ENCODE results near the gene DEDD2.
A peak's percentile ranks its signal among the peaks of the same experiment; 100 is the strongest.

The DEDD2 gene

GRCh38 chr19:42151782-42152684 is 65.4 kb downstream of the DEDD2 start:
- DNase-seq: no peak
- peaks cover 32 to 42% of the 10 kb centered on the region in 2 donors for H3K4me1 Mint-ChIP-seq
- no peak overlapping the region for H3K27ac Mint-ChIP-seq
- no peak overlapping the region for H3K4me3 Mint-ChIP-seq
- H3K27me3 Mint-ChIP-seq: no peaks in the 10 kb centered on the region
- H3K36me3 Mint-ChIP-seq: no peaks in the 10 kb centered on the region
- no peaks in the 10 kb centered on the region for H3K9me3 Mint-ChIP-seq
- no peak for ATAC-seq (replicated peaks)

DNA sequence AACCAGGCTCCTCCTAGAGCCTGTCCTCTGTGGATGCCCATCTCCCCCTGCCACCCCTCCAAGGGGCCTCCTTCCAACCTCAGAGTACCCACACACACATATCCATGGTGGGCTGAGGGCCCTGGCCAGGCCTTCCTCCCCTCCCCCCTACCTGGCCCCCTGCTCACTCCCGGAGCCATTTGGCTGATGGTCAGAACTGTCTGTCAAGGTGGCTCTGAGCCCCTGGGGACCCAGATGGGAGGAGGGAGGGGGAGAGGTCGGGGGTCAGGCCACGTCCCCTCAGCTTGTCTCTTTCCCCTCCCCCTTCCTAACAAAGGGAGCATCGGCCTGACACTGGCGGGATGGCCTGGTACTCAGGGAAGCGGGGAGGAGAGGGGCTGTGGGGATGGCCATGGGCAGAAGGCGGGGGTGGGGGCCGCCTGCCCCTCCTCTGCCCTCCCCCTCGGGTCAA is 66.5 kb downstream of the DEDD2 start:
- Mint-ChIP-seq H3K4me3 (no peak overlapping the region), H3K27ac (no peak overlapping the region), H3K36me3 (peaks cover 4% of the 10 kb centered on the region in 2 donors), H3K4me1 (peaks cover 35 to 46% of the 10 kb centered on the region in 2 donors), H3K27me3 (no peaks in the 10 kb centered on the region), H3K9me3 (no peaks in the 10 kb centered on the region)
- ATAC-seq (replicated peaks) (no peak), DNase-seq (no peak)

- Mint-ChIP-seq H3K4me1 (peaks cover 32 to 41% of the 10 kb centered on the region in 2 donors), H3K9me3 (no peaks in the 10 kb centered on the region), H3K27me3 (no peaks in the 10 kb centered on the region), H3K27ac (no peak overlapping the region), H3K4me3 (no peak overlapping the region), H3K36me3 (peaks cover 5 to 6% of the 10 kb centered on the region in 2 donors)
- DNase-seq: no peak
- ATAC-seq (replicated peaks): no peak
Observed at GRCh38 chr19:42150364-42150763, 67.1 kb downstream of the DEDD2 start.

- peaks cover 6 to 9% of the 10 kb centered on the region in 2 donors for H3K36me3 Mint-ChIP-seq
- ATAC-seq (replicated peaks) (peak; percentile 60 to 74), DNase-seq (no peak)
- no peak overlapping the region for H3K4me3 Mint-ChIP-seq
- H3K4me1 Mint-ChIP-seq: peaks cover 28 to 33% of the 10 kb centered on the region in 2 donors
- no peaks in the 10 kb centered on the region for H3K27me3 Mint-ChIP-seq
- H3K27ac Mint-ChIP-seq: no peak overlapping the region
- no peaks in the 10 kb centered on the region for H3K9me3 Mint-ChIP-seq
Observed at GRCh38 chr19:42149447-42150202, 67.9 kb downstream of the DEDD2 start.

All from stimulated activated naive B cell treated with anti-CD40 and anti-IgM and Interleukin-4, amounts not matched to agents 10 μg/mL and 1 μg/mL and 100 μg/mL, for 72 hours (primary cell).